DOHH2 (cell line): ENCODE results near the gene DSCAML1.

Experiments
- H3F3A ChIP-seq: fragments of 200-600 bp; sonication (generic), shearing (Covaris generic); 2 replicates; pipeline ENCODE4 v1.6.0; 2016; ENCODE audit warnings: antibody characterized with exemption, mild to moderate bottlenecking; ENCODE audit not compliant: control insufficient read depth, insufficient read depth
- H3K27ac ChIP-seq: fragments of 200-600 bp; sonication (generic); 2 replicates; pipeline ENCODE4 v1.5.1; 2014; ENCODE audit warnings: low read depth, mild to moderate bottlenecking, low read length, moderate library complexity
- H3K27me3 ChIP-seq: fragments of 200-600 bp; sonication (generic); 2 replicates; pipeline ENCODE4 v1.6.1; 2014; ENCODE audit warnings: mild to moderate bottlenecking, low read length, mixed read lengths; ENCODE audit not compliant: control insufficient read depth
- H3K36me3 ChIP-seq: fragments of 200-600 bp; sonication (generic); 2 replicates; pipeline ENCODE4 v1.6.1; 2014; ENCODE audit warnings: mild to moderate bottlenecking, low read length, moderate library complexity, mixed read lengths; ENCODE audit not compliant: control insufficient read depth
- H3K4me1 ChIP-seq: fragments of 200-600 bp; sonication (generic); 2 replicates; pipeline ENCODE4 v1.6.1; 2014; ENCODE audit warnings: mild to moderate bottlenecking, low read length, mixed read lengths; ENCODE audit not compliant: control insufficient read depth
- H3K4me2 ChIP-seq: fragments of 200-600 bp; sonication (generic); 2 replicates; pipeline ENCODE4 v1.6.0; 2014; ENCODE audit warnings: mild to moderate bottlenecking, low read length, moderate library complexity
- H3K4me3 ChIP-seq: fragments of 200-600 bp; sonication (generic); 2 replicates; pipeline ENCODE4 v1.5.1; 2014; ENCODE audit warnings: mild to moderate bottlenecking, low read length, mixed read lengths
- H3K79me2 ChIP-seq: fragments of 200-600 bp; sonication (generic); 2 replicates; pipeline ENCODE4 v1.6.1; 2014; ENCODE audit warnings: mild to moderate bottlenecking, low read length, mixed read lengths; ENCODE audit not compliant: control insufficient read depth
- H3K9me2 ChIP-seq: fragments of 200-600 bp; sonication (generic); replicated peaks from 2 replicates; pipeline ENCODE4 v1.6.1; 2014; ENCODE audit warnings: mild to moderate bottlenecking, low read length, mixed read lengths; ENCODE audit not compliant: control insufficient read depth
- H3K9me3 ChIP-seq: fragments of 200-600 bp; sonication (generic); 2 replicates; pipeline ENCODE4 v1.6.1; 2014; ENCODE audit warnings: antibody characterized with exemption, low read length, mixed read lengths; ENCODE audit not compliant: control insufficient read depth, insufficient read depth
- H4K20me1 ChIP-seq: fragments of 200-600 bp; sonication (generic); 2 replicates; pipeline ENCODE4 v1.6.0; 2014; ENCODE audit warnings: low read depth, mild to moderate bottlenecking, antibody characterized with exemption, low read length, moderate library complexity; ENCODE audit not compliant: control insufficient read depth, insufficient read depth
- CTCF ChIP-seq: fragments of 200-600 bp; sonication (generic); IDR thresholded peaks from one replicate; pipeline ENCODE4 v1.5.1; 2014; ENCODE audit warnings: antibody characterized with exemption, mild to moderate bottlenecking, low read depth, low read length; ENCODE audit not compliant: poor library complexity, severe bottlenecking
- EZH2phosphoT487 ChIP-seq: fragments of 200-600 bp; sonication (generic); IDR thresholded peaks from 2 replicates; pipeline ENCODE4 v1.6.1; 2017; ENCODE audit warnings: borderline replicate concordance, mild to moderate bottlenecking, antibody characterized with exemption, low read length, moderate library complexity, mixed read lengths

The DSCAML1 gene

DNA sequence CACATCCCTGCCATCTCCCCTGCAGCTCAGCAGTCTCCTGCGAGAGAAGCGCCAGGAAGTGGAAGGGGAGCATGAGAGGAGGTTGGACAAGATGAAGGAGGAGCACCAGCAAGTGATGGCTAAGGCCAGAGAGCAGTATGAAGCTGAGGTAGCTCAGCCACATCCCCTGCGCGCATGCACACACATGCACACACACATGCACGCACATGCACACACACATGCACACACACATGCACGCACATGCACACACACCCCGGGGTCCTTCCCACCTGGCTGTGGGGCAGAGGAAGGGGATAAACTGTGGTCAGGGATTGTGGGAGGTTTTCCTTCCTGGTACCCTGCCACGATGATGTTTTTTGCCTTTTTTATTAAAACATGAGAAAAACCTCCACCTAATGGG, 404.0 kb downstream of the DSCAML1 start:
- no peaks in the 10 kb centered on the region for H3K4me1 ChIP-seq
- H3K36me3 ChIP-seq: peaks cover 61% of the 10 kb centered on the region
- no peak overlapping the region for H3K4me2 ChIP-seq
- H3K9me3 ChIP-seq: no peaks in the 10 kb centered on the region
- H3F3A ChIP-seq: no peaks in the 10 kb centered on the region
- TF ChIP-seq CTCF (no peak), EZH2phosphoT487 (no peak)
- no peak overlapping the region for H3K4me3 ChIP-seq
- no peaks in the 10 kb centered on the region for H4K20me1 ChIP-seq
- H3K79me2 ChIP-seq: no peaks in the 10 kb centered on the region
- no peak overlapping the region for H3K27ac ChIP-seq
- H3K9me2 ChIP-seq: no peaks in the 10 kb centered on the region
- H3K27me3 ChIP-seq: no peaks in the 10 kb centered on the region

- no peak for TF ChIP-seq CTCF
- TF ChIP-seq EZH2phosphoT487: no peak
- Histone ChIP-seq H3K4me1 (no peaks in the 10 kb centered on the region), H3K36me3 (peaks cover 53% of the 10 kb centered on the region), H3K79me2 (no peaks in the 10 kb centered on the region), H4K20me1 (no peaks in the 10 kb centered on the region), H3K9me3 (no peaks in the 10 kb centered on the region), H3K4me3 (no peak overlapping the region), H3K9me2 (no peaks in the 10 kb centered on the region), H3F3A (no peaks in the 10 kb centered on the region), H3K27me3 (no peaks in the 10 kb centered on the region), H3K27ac (no peak overlapping the region), H3K4me2 (no peak overlapping the region)
Observed at GRCh38 chr11:117392001-117392690, 404.9 kb downstream of the DSCAML1 start.

DNA sequence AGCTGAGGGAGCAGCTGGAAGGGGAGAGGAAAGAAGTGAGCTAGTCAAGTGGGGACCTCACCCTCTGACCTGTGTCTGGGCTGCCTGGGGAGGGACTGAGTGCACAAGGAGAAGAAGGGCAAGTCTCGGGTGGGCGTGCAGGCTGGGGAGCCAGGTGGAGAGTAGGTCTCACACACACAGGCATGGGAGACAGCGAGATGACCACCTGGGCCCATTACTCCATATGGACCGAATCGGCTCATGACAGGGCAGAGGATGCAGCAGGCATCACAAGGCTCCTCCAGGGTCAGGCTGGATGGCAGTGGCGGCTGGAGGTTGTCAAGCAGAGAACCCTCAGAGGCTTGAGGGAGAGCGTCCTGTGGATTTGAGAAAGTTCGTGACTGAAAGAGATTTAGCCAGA, 405.8 kb downstream of the DSCAML1 start:
- Histone ChIP-seq H3K27ac (no peak overlapping the region), H3F3A (no peaks in the 10 kb centered on the region), H3K9me3 (no peaks in the 10 kb centered on the region), H3K79me2 (no peaks in the 10 kb centered on the region), H3K4me3 (no peak overlapping the region), H4K20me1 (no peaks in the 10 kb centered on the region), H3K27me3 (no peaks in the 10 kb centered on the region), H3K4me2 (no peak overlapping the region), H3K36me3 (peaks cover 43% of the 10 kb centered on the region), H3K9me2 (no peaks in the 10 kb centered on the region), H3K4me1 (no peaks in the 10 kb centered on the region)
- TF ChIP-seq EZH2phosphoT487 (no peak), CTCF (no peak)

- H3K27ac ChIP-seq: no peak overlapping the region
- H3K9me2 ChIP-seq: no peaks in the 10 kb centered on the region
- peaks cover 39% of the 10 kb centered on the region for H3K36me3 ChIP-seq
- H3K4me2 ChIP-seq: no peak overlapping the region
- H3K9me3 ChIP-seq: no peaks in the 10 kb centered on the region
- no peak overlapping the region for H3K4me3 ChIP-seq
- no peaks in the 10 kb centered on the region for H3K79me2 ChIP-seq
- H4K20me1 ChIP-seq: no peaks in the 10 kb centered on the region
- H3F3A ChIP-seq: no peaks in the 10 kb centered on the region
- no peaks in the 10 kb centered on the region for H3K4me1 ChIP-seq
- TF ChIP-seq EZH2phosphoT487 (no peak), CTCF (no peak)
- H3K27me3 ChIP-seq: no peaks in the 10 kb centered on the region
Observed at GRCh38 chr11:117390743-117391142, 406.3 kb downstream of the DSCAML1 start.
